Measurements from ENCODE around the gene POU2F2.
"Not testable (repeated sequence)": the region's sequence is repeated elsewhere in the genome, so short reads cannot be mapped to it uniquely, and the experiment has no call there.

Gene POU2F2

DNA sequence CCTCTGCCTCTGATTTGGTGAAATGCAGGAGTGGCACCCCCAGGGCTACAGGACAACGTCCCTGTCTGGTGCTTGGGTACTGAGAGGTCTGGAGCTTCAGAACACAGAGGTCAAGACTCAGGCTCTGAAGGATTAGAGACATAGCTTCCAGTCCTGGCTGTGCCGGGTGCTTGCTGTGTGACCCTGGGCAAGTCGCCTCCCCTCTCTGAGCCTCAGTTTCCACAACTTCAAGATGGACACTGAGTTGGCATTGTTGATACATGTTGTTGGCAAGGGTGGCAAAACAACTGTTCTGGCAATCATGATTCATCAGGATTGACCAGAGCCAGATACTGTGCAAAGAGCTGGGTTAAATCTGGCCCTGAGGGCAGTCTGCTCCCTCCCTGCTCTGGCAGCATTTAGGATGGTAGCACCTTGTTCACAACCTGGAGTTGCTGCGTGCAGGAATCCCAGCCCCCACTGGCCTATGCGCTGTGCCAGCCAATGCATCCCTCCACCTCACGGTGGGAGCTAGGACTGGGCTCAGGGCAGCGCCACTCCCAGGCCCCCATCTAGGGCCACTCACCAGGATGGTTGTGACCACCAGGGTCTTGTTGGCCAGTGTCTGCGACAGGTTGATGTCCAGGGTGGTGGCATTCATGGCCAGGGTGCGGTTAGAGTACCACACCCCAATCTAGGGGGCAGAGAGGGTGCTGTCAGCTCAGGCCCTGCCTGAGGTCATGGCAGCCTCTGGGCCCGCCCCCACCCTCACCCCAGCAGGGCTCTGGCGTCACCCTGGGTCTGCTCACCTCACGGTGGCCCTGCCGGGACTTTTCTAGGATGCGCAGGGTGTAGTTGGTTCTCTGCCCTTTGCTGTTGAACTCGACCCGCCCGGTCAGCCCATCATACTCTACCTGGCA lies 79.0 kb downstream of the POU2F2 start:
- no peak for DNase-seq

DNA sequence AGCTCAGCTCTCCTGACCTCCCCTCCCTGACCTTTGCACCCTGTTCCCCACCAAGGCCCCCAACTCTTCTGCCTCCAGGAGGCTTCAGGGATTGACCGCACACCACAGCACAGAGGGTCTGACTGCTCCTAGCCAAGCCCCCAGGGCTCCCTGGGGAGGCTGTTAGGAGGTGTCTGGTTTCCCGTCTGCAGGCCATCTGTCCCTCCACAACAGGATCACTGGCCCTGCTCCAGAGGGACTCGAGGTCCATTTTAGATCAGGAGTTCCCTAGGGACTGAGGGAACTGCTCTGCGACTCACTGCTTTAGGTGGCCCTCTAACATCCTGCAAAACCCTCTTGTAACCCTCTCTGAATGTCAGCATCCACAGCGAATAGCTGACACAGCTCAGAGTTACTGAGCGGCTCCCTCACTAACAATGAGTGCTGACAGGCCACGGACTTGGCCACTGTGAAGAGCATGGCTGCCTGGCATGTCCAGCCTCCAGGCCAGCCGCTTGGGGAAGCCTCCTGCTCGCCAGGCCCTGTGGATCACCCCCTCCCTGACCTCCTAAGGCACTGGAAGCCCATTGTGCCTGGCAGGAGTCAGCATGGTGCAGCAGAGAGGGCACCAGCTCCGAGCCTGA lies 79.9 kb downstream of the POU2F2 start:
- DNase-seq = no peak

DNA sequence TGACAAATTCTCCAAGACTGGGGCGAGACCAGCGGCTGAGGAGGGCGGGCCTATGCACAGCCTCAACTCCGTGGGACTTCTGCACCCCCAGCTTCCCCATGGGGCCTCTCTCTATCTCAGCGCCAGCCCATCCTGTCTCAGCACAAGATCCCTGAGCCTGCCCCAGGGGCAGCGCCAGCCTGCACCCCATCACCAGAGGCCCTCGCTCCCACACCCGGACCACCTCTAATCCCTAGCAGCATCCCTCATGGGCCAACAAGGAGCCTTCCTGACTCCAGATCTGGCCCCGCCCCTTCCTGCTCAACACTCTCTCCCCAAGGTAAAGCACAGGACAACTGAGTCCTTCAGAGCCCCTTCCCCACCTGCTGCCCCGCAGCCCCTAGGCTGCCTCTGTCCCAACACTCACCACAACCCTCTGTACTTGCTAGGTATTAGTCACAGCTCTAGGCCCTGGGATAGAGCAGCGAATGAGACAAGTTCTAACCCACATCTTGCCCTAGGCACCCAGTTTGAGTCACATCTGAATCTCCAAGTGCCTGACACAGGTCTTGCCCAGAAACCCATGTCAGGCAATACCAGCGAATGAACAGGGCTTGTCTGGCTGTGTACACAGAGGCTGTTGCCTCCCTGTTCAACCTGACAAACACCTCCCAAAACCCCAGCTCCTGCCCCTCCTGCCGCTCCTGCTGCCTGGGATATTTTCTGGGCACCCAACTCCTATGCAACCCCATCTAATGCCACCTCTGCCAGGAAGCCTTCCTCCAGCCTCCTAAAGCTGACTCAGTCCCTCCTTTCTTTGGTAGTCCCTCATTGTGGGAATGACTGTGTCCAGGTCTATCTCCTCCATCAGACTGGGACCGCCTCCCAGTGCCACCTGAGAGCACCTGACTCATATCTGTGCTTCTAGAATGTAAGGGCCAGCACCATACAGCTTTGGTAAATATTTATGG lies 80.8 kb downstream of the POU2F2 start:
- DNase-seq = no peak

DNA sequence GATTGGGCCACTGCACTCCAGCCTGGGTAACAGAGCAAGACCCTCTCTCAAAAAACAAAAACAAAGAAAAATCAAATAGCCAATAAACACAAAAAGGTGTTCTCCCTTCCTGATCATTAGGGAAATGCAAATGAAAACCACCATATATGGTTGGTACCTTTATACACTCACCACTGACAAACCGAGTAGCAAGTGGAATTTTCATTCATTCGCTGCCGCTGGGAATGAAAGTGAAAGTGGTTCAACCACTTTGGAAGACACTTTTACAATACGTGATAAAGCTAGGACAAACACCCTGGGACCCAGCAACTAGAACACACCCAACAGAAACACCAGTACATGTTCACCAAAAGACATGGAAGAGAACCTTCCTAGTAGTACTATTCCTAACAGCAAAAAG lies 83.3 kb downstream of the POU2F2 start:
- no peak for DNase-seq

DNA sequence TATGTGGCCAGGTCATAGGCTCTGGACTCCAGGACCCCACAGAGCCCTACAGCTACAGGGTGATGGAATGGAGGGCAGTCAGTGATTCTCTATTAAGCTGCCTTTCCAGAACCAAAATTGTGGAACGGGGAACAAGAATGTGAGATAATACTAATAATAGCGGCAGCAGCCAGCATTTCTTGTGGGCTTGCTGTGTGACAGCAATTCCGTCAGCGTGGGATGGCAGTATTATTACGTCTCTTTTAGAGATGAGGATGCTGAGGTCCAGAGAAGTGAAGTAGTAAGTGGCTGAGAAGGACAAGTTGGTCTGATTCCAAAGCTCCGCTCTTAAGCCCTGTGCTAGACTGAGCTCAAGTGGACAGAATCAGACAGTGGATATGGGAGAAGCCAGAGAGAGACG lies 86.7 kb downstream of the POU2F2 start:
- DNase-seq = no peak

DNA sequence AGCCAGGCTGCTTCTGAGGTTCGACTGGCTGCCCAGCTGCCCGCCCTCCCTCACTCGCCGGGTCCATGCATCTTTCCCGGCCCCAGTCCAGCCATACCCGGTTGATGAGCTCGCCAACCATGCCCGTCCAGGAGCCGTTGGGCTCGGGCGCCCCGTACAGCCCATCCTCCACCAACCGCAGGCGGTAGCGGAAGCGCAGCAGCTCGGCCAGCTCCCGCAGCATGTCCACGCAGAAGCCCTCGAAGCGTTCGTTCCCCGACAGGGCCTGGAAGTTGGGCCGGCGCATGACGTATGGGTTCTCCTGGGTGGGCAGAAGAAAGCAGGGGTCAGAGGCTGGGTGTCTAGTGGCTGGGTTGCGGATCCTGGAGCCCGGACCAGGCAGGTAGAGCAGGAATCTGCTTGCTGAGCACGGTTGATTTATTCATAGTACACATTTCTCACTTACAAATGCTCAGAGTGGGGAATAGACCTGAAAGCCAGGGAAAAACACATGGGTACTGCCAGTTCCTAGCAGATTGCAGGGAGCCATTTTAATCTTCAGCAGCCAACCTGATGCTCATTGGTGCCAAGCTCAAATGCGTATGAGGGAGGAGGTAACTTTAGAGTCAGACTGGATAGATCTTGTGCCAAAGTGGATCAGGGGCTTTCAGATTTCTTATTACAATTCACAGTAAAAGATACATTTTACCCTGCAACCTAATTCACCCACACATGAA lies 89.6 kb downstream of the POU2F2 start:
- no peak for DNase-seq

DNA sequence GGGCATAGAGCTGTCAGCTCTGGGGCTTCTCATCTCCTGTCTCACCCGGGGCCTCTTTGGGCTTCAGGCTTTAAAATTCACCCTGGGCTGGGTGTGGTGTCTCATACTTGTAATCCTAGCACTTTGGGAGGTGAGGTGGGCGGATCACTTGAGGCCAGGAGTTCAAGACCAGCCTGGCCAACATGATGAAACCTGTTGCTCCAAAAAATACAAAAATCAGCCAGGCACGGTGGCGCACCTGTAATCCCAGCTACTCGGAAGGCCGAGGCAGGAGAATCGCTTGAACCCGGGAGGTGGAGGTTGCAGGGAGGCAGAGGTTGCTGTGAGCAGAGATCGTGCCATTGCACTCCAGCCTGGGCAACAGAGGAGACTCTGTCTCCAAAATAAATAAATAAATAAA lies 91.8 kb downstream of the POU2F2 start:
- not testable (repeated sequence) for DNase-seq

DNA sequence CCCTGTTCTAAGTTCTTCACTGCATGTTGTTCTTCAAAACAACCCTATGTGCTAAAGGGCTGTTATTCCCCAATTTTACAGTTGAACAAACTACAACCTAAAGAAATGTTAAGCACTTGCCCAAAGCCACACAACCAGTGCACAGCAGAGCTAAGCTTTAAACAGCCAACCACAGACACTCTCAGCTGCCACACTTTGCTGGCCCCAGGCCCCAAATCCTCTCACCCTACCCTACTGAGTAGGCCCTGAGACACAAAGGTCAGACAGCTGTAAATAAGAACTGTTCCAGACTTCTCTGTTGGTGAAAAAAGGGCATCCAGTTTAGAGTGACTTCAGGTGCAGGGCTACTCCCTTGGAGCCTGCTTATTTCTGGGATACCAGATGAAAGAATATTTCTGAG lies 92.2 kb downstream of the POU2F2 start:
- DNase-seq = no peak

DNA sequence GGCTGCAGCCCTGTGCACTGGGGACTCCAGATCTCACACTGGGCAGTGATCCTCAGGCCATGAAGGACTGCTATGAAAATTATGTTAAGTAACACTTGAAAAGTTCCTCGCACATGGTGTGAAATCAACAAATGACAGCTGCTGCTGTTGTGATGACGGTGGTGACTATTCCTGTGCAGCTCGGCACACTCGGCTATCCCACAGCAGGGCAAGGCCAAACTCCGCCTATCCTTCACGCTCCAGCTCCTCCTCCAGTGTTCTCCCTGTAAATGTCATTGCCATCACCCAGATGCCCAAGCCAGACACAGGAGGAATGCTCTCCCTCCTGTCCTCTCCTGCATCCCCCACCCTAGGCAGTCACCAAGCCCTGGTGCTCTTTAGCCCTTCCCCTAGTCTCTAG lies 93.6 kb downstream of the POU2F2 start:
- DNase-seq = no peak

DNA sequence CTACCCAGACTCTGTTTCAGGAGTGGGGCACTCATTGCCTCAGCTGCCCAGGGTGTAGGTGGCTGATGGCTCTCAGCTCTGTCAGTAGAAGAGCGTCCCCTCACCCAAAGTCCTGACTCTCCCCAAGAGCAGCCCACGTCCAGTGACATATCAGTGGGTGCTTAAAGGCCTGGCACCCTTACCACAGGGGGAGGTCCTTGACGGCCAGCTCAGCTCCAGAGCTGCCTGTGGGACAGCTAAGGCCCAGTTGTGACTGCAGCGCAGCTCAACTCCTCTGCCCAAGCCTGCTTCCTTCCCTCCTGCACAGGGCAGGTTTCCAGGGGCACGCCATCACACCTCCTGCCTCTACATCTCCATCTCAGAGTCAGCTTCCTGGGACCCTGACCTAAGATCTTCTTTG lies 94.6 kb downstream of the POU2F2 start:
- DNase-seq = no peak

Measured in stimulated activated CD4-positive, alpha-beta T cell treated with anti-CD3 and anti-CD28 coated beads, Interleukin-4, amount 100 ng/mL, for 1 hour (primary cell).